NCI-H69 (cell line): ENCODE data around the gene IFIT3.
"Not testable (repeated sequence)": the region's sequence is repeated elsewhere in the genome, so short reads cannot be mapped to it uniquely, and the experiment has no call there.

Experiments used
- DNase-seq: peaks from one replicate; lab custom pipeline; 2025; lab: John Stamatoyannopoulos, UW

IFIT3 gene

GRCh38 chr10:89304446-89304845 is 23.4 kb upstream of the IFIT3 start:
- DNase-seq = no peak

GRCh38 chr10:89304925-89305324 is 22.9 kb upstream of the IFIT3 start:
- no peak for DNase-seq

- DNase-seq = no peak
Observed at GRCh38 chr10:89305766-89306433, 21.9 kb upstream of the IFIT3 start.

- no peak for DNase-seq
Observed at GRCh38 chr10:89306434-89307268, 21.1 kb upstream of the IFIT3 start.

GRCh38 chr10:89307269-89307577 is 20.6 kb upstream of the IFIT3 start:
- DNase-seq = no peak

GRCh38 chr10:89308266-89308665 is 19.5 kb upstream of the IFIT3 start:
- DNase-seq = no peak

- no peak for DNase-seq
Observed at GRCh38 chr10:89308736-89309135, 19.1 kb upstream of the IFIT3 start.

GRCh38 chr10:89309156-89310055 is 18.4 kb upstream of the IFIT3 start:
- no peak for DNase-seq

- no peak for DNase-seq
Observed at GRCh38 chr10:89310056-89310893, 17.5 kb upstream of the IFIT3 start.

GRCh38 chr10:89312973-89313372 is 14.8 kb upstream of the IFIT3 start:
- DNase-seq = no peak

GRCh38 chr10:89314676-89315075 is 13.1 kb upstream of the IFIT3 start:
- no peak for DNase-seq

- not testable (repeated sequence) for DNase-seq
Observed at GRCh38 chr10:89318047-89318446, 9.8 kb upstream of the IFIT3 start.

GRCh38 chr10:89325081-89325480 is 2.7 kb upstream of the IFIT3 start:
- DNase-seq = not testable (repeated sequence)

- DNase-seq = not testable (repeated sequence)
Observed at GRCh38 chr10:89325856-89326255, 1.9 kb upstream of the IFIT3 start.

- no peak for DNase-seq
Observed at GRCh38 chr10:89329151-89329550, 1.4 kb downstream of the IFIT3 start.

GRCh38 chr10:89330014-89330413 is 2.2 kb downstream of the IFIT3 start:
- not testable (repeated sequence) for DNase-seq

- DNase-seq = no peak
Observed at GRCh38 chr10:89330537-89331212, 2.9 kb downstream of the IFIT3 start.

- not testable (repeated sequence) for DNase-seq
Observed at GRCh38 chr10:89331487-89332122, 3.8 kb downstream of the IFIT3 start.

- DNase-seq = no peak
Observed at GRCh38 chr10:89332123-89332633, 4.4 kb downstream of the IFIT3 start.

- no peak for DNase-seq
Observed at GRCh38 chr10:89335226-89335625, 7.4 kb downstream of the IFIT3 start.
